HG02852 (cell line): ENCODE data around the gene CCDC15.
"Not testable (repeated sequence)": the region's sequence is repeated elsewhere in the genome, so short reads cannot be mapped to it uniquely, and the experiment has no call there.

Experiments
- ATAC-seq: cut with Tn5 transposase; IDR thresholded peaks from one replicate; pipeline ENCODE4 v1.9.1; 2021; ENCODE audit warnings: mild to moderate bottlenecking, moderate library complexity; ENCODE audit not compliant: unreplicated experiment

Gene CCDC15

DNA sequence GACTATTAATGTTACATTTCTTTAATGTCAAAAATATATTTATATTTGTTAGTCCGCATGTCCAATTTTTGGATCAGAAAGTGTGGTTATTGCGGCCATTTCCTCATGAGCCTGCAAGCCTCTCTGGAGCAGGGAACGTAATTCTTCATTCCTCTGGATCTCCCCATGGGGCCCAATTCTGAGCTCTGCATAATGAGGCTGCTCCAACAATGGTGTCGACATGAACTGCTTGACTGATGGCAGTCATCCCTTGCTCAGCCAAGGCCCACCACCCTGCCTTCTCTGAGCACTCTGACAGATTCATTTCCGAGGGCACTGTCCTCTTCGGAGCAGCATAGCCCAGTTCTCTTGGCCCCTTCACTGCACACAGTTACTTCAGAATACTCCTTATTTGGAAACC is 15.0 kb upstream of the CCDC15 start:
- no peak for ATAC-seq

DNA sequence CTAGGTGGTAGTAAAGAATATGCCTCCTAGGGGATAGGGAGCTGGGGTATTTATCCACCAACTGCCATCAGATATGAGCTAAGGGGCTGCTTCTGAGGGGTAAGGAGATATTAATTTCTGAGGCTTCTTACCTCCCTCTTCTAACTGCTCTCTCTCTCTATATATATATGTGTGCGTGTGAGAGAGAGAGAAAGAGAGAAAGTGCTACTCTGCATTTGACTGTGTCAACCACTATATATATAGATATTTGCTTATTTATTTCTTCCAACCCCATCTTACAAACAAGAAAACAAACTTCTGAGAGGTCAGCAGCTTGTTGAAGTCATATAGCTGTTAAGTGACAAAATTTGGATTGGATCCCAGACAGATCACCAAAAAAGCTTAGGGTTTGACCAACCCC is 12.3 kb upstream of the CCDC15 start:
- no peak for ATAC-seq

DNA sequence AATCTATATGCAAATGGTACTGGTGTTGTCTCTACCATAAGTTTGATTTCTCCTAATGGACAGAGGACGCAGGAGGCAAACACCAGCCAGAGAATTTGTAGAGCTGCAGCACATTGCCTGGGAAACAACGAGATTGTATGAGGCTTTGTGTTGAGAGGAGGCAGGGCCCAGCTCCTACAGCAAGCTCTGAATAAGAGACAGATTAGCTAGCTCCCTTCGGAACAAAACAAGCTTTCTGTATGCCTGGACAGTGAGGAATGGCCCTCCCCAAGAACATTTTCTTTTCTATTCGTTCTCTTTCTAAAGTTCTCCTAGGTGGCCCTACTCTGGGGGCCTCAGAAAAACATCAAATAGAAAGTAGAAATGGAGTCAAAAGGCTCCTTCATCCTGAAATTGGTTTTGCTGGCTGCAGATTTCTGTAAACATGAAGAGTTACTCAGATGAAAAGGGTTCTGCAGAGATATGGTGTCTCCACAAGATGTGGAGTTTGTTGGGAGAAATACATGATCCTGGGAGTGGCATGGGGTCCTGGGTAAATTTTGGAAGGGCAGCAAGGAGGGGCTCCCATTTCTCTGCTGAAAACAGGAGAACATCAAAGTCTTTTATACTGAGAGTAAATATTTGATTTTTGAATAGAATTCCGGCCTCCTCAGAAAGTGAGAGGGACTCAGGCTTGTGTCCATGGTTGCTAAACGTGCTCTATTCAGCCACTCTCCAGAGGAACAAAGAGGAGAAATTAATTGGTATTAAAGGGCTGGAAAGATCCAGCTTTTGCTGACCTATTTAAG is 11.3 kb upstream of the CCDC15 start:
- ATAC-seq, result no peak

DNA sequence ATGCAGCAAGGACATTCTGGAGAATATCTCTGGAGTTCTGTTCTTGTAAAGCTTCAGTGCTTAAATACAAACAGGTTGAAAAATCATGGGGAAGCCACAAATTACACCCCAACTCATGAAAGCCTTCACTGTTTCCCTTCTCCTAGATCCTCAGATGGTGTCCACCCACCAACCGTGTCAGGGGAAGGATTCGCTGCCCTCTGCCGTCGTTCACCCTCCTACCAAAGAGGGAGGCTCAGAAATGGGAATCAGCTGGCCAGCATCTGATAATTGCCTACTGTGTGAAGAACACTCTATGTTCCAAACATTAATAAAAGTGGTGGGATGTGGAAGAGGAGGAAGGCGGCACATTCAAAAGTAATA is 10.8 kb upstream of the CCDC15 start:
- ATAC-seq, result no peak

DNA sequence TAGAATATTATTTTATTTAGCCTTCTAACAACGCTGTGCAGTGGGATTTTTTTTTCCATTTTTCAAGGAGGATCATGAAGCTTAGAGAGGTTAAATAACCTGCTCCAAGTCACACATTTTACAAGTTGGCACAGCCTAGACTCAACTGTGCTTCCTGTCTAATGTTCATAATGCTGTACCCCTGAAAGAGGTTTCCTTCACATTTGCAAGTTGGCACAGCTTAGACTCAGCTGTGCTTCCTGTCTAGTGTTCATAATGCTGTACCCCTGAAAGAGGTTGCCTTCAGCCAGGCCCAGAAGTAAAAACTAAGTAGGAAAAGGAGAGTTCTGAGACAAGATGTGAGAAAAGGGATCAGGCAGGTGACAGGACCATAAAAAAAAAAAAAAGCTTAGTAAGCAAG is 10.3 kb upstream of the CCDC15 start:
- no peak for ATAC-seq

DNA sequence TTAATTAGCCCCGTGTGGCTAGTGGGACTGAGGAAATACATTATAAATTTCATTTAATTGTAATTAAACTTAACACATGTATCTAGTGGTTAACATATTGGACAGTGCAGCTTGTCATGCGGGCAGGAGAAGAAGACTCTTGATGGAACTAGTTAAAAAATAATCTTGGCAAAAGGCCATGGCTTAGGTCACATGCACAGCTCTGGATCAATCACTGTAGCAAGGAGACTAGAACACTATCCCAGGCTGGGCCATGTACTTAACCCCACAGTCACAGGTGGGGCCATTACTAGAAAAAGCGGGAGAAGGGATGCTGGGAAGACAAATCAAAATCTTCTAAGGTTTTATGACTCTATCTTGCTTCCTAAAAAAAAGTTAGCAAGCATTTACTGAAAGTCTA is 9.4 kb upstream of the CCDC15 start:
- no peak for ATAC-seq

DNA sequence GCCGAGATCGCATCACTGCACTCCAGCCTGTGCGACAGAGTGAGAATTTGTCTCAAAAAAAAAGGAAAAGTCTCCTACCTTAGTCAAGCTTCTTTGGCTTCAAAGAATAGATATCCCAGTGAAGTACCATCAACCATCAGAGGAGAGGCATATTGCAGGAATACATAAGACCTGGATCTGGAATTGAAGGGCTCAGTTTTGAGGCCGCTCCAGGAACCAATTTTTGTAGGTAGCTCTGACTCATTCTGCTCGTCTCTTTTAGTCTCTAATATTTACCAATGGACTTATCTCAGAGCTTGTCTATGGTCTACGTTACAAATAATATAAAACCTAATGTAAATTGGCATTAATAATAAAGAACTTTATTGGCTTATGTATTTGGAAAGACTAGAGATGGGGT is 8.2 kb upstream of the CCDC15 start:
- no peak for ATAC-seq

DNA sequence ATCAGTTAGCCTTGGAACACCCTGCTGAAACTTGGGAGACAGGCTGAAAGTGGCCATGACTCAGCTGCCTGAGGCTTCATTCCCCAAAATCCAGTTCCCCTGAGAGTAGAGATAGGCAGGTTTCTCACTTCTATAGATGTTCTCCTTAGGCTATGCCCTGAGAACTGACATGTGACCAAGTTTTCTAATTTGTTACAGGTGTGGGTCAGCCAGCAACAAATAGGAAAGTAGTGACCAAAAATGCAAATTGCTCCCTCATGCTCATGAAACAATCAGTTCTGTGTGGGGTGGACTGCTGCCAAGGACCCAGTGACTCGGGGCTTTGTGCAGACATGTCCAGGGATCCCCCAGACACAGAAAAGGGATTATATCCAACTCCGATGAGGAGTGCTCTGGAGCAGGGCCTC is 7.3 kb upstream of the CCDC15 start:
- ATAC-seq, result no peak

DNA sequence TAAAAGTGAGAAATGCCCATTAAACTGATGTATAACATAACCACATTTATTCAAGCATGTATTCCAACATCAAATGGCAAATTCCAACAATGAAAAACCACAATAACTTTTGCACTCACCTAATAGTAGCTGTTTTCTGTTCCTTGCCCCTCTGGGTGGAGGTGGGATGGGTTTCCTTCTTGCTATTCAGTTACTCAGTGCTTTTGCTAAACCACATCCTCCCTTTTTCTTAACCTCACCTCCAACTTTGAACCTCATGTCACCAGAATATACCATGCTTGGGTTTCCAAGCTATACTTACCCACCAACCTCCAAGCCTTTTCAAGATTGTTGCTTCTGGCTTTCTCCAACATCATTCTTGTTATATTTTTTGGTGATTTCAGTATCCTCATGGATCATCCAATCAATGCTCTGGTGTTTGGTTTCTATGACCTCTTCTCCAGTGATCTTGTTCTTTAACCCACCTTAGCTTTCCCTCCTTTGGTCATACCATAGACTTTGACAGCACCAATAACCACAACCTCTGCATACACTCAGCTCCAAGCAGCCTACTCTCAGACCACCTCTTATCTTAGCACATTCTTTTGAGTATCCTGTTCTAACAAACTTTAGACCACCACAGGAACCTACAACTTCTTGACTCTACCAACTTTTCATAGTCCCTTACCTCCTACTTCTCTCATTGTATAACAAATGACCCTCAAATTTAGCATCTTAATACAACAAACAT is 3.2 kb upstream of the CCDC15 start:
- ATAC-seq, result no peak

DNA sequence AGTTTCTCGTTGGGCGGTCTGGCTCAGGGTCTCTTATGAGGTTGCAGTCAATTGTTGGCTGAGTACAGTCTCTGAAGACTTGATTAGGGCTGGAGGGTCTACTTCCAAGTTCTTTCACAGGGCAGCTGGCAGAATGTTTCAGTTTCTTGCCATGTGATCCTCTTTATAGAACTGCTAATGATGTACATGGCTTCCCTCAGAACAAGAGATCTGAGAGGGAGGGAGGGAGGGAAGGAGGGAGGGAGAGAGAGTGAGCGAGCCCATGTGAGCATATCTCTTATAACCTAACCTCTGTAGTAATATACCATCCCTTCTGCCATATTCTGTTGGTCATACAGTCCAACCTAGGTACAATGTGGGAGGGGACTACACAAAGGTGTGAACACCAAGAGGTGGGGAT is 2.7 kb upstream of the CCDC15 start:
- no peak for ATAC-seq

DNA sequence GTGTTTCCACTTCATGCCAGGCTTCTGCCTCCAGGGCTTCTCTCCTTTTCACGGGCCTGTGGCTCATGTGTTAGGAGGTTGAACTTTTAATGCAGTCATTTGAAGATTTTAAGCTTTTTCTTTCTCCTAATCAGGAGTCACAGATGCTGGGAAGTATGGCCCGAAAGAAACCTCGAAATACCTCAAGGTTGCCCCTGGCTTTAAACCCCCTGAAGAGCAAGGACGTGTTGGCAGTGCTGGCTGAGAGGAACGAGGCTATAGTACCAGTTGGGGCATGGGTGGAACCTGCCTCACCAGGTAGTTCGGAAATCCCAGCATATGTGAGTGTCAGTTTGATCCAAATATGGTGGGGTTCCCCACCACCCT is 571 bp downstream of the CCDC15 start:
- ATAC-seq, result no peak

DNA sequence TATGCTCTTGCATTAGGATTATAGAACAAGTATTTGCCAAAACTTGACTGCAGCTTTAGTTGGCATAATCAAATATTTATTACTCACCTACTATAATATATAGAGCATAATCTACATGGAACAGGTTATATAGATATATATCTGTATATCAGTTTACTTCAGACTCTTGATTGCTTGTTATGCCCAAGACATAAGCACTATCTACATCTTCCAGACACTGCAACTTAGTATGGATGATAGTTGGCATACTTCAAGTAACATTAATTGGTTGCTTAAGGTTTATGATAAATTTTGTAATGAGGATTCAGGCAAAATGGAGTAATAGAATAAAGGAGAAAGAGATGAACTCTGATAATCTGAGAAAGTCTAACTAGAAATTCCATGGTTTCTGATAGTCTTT is 1.0 kb downstream of the CCDC15 start:
- no peak for ATAC-seq

DNA sequence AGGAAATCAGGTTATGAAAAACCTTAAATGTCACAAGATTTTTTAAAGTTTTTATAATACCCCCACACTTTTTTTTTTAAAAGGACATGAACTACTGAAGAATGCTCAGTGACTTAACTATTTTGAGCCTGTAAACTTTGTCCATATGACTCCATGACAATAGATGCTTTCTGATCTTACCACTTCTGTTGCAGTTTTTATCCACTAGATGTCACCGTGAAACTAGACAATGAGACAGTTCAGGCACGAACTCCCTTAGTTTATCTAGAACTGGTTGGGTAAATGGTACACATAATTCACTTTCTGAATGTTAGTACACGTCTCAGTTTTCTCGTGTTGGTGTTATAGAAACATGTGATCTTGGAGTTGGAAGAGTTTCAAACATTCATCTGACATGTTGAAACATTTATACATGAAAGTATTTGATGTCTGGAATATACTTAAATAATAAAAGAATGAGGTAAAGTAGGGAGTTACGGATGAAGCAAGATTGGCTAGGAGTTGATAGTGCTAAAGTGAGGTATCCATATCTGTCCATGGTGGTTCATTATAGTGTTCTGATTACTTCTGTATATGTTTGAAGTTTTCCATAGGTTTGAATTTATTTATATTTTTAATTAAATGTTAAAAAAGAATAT is 8.1 kb downstream of the CCDC15 start:
- ATAC-seq, result no peak

DNA sequence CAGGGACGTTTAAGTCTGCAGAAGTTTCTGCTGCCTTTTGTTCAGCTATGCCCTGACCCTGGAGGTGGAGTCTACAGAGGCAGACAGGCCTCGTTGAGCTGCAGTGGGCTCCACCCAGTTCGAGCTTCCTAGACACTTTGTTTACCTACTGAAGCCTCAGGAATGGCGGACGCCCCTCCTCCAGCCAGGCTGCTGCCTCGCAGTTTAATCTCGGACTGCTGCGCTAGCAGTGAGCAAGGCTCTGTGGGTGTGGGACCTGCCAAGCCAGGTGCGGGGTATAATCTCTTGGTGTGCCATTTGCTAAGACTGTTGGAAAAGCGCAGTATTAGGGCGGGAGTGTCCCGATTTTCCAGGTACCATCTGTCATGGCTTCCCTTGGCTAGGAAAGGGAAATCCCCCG is 14.2 kb downstream of the CCDC15 start:
- ATAC-seq, result not testable (repeated sequence)

DNA sequence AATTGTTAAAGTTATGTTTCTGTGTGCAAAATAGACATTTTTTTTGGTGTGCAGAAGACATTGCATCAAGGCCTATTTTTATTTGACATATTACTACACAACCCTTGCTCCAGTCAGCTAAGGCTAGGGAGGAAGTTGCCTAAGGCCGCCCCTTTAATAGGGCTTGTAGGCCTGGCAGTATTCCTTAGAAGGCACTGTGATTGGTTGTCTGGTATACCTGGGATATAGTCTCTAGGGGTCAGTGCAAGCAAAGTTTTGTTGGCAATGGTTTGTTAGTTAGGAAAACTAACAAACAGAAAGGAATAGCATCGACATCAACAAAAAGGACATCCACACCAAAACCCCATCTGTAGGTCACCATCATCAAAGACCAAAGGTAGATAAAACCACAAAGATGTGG is 16.9 kb downstream of the CCDC15 start:
- no peak for ATAC-seq

DNA sequence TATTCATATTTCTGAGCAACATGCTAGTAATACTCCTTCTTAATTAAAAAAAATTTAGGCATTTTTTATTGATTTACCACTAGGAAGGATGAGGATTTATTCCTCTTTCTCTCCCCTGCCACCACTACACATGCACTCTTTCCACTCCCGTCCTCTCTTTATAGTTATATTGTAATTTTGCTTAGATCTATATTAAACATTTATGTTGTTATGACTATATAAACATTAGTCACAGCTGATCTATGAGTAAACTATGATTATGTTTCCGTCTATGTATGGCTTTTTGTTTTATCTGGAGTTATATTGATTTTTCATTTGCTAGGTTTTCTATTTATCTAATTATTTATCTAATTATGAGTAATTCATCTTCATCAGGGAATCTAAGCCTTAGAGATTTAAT is 17.8 kb downstream of the CCDC15 start:
- no peak for ATAC-seq

DNA sequence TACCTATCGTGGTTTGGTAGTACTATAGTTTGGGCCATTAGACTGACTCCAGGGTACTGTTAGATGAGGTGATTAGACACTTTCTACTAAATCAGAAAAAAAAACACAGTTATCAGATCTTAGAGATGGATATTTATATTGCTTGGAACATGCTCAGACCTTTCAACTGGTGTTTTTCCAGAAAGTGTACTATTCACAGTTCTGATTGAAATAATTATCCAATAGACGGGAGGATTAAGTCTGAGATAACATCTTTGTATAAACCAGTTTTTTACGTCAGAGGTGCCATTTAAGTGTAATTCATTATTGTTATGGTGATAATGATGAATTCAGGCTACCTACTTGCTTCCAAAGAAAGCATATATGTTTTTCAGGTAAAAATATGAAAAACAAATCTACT is 22.5 kb downstream of the CCDC15 start:
- no peak for ATAC-seq

DNA sequence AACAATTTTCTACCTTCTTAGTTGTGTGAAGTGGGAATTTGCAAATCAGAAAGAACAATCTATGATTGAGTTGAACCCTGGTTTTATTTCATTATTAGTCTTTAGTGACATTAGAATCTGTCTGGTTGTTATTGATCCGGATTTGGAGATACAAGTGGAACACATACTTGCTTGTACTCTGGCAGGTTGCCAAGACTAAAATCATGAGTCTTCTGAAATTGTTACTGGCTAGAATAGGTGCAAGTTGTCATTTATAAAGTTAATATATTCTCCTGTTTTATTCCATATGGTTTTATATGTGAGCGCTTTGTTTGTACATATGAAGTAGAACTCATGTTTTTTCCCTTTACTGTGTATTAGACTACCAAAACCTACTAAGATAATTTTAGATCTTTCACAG is 23.0 kb downstream of the CCDC15 start:
- no peak for ATAC-seq

DNA sequence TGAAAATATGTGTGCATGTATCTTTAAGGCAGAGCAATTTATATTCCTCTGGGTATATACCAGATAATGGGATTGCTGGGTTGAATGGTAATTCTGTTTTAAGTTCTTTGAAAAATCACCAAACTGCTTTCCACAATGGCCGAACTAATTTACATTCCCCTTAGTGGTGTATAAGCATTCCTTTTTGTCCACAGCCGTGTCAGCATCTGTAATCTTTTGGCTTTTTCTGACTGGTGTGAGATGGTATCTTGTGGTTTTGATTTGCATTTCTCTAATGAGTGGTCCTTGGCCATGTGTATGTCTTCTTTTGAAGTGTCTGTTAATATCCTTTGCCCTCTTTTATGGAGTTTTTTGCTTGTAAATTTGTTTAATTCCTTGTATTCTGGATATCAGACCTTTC is 24.3 kb downstream of the CCDC15 start:
- no peak for ATAC-seq

DNA sequence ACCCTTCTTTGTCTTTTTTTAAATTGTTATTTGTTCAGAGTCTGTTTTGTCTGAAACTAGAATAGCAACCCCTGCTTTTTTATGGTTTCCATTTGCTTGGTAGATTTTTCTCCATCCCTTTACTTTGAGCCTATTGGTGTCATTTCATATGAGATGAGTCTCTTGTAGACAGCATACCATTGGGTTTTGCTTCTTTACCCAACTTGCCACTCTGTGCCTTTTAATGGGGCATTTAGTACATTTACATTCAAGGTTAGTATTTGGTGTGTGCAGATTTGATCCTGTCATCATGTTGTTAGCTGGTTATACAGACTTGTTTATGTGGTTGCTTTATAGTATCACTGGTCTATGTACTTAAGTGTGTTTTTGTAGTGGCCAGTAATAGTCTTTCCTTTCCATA is 28.0 kb downstream of the CCDC15 start:
- no peak for ATAC-seq

DNA sequence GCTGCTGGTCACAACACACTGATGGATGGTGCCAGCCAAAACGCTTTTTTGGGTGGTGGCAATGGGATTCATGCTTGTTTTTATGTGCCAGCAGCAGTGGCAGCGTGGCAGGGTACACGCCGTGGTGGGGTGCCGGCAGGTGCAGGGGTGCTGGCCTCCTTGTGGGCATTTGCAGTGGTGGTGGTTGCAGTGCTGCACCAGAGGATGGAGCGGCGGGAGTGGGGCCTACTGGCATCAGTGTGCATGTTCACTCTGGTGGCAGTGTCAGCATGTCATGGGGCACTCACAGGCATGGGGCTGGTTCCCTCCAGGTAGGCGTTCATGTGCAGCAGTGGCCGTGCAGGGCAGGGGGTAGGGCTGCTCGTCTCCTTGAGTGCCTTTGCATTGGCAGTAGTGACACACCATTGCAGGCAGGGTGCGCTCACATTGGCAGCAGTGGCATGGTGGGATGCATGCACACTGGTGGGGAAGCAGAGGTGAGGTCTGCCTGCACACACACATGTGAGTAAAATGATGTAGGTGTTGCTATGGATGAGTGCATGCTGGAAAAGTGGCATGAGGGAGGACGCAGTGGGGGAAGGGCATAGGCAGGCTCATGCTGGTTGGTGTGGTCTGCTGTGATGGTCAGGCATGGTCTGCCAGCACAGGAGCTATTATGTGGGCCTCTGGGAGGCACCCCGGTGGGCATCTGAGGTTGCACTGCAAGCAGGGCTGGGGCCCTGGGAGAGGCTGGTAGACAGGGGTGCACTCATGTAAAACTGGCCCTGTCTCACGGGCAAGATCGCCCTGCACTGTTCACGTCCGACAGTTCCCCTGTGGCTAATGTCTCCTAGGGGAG is 29.9 kb downstream of the CCDC15 start:
- ATAC-seq, result no peak

DNA sequence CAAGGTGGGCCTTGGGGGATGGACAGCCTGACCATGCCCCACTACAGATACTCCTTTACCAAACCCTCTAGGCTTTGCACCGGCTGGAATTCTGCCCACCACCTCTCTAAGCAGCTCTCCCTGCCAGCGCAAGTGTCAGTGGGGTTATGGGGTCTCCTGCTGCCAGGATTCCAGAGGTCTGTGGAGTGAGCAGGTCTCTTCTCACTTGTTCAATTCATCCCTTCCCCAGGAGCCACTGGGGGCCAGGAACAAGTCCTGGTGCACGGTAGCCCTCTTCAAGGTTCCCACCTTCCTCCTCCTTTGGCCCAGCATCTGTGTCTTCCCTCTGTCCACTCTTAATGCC is 30.5 kb downstream of the CCDC15 start:
- ATAC-seq, result no peak
